GM19397 (cell line): Measurements from ENCODE around the gene MKLN1.
"Not testable (repeated sequence)": the region's sequence is repeated elsewhere in the genome, so short reads cannot be mapped to it uniquely, and the experiment has no call there.

Experiments
- ATAC-seq: cut with Tn5 transposase; IDR thresholded peaks from one replicate; pipeline ENCODE4 v1.9.1; 2021; ENCODE audit warnings: mild to moderate bottlenecking, moderate library complexity; ENCODE audit not compliant: unreplicated experiment

MKLN1 gene

DNA sequence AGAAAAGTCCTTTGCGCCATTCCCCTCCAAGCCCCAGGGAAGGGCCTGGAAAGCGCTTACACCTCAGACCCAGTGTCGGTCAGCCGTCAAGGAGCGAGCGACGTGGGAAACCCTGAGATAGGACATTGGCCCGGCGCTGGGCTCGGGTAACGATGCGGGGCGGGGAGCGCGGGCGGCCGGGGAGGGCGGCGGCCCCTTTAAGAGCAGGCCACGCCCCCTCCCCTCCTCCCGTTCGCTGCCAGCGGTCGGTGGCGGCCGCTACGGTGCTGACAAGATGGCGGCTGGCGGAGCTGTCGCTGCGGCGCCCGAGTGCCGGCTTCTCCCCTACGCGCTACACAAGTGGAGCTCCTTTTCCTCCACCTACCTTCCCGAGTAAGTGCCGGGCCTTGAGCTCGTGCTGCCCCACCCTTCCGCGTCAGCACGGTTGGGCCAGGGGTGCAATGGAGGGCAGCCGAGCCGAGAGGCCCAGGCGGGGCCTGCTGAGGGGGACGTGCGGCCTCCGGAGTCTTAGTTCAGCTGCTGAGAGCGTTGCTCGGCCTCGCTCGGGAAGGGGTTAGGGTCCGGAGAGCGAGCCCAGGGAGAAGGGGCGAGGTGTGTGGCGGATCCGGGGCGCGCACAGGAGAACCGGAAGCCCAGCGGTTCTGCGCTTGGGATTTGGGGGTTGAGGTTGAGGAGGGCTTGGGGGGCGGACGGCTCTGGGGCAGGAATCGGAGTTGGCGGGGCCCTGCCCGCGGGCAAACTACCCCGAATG lies at the start of gene MKLN1:
Gene MKLN1, plus strand, starts transcription at position 251 of the 751 bp plus-strand sequence. Its CDS starts 24 bp downstream, at position 275.
- ATAC-seq: peak; percentile 92

GRCh38 chr7:131279044-131279443 lies 48.6 kb upstream of the MKLN1 start:
- ATAC-seq: no peak

DNA sequence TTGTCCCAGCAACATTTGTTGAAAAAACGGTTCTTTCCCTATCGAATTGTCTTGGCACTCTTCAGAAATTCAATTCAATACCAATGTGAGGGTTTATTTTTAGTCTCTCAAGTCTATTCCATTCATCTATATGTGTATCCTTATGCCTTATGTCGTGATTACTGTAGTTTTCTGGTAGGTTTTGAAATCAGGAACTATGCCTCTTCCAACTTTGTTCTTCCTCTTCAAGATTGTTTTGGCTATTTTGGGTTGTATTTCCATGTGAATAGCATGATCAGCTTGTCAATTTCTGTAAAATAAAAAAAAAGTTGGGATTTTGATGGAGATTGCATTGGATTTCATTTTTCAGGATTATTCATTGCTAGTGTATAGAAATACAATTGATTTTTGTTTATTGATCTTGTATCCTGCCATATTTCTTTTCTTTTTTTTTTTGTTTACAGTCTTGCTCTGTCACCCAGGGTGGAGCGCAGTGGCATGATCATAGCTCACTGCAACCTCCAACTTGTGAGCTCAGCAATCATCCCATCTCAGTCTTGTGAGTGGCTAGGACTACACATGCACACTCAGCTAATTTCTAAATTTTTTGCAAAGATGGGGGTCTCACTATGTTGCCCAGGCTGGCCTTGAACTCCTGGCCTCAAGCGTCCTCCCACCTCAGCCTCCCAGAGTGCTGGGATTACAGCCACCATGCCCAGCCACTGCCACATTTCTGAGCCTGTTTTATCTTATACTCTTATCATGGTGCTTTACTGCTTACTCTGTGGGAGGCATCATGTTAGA lies 46.2 kb upstream of the MKLN1 start:
- ATAC-seq: no peak

GRCh38 chr7:131284702-131285419 lies 42.8 kb upstream of the MKLN1 start:
- no peak for ATAC-seq

- no peak for ATAC-seq
Observed at GRCh38 chr7:131285556-131285955, 42.1 kb upstream of the MKLN1 start.

GRCh38 chr7:131288450-131288849 lies 39.2 kb upstream of the MKLN1 start:
- ATAC-seq: no peak

DNA sequence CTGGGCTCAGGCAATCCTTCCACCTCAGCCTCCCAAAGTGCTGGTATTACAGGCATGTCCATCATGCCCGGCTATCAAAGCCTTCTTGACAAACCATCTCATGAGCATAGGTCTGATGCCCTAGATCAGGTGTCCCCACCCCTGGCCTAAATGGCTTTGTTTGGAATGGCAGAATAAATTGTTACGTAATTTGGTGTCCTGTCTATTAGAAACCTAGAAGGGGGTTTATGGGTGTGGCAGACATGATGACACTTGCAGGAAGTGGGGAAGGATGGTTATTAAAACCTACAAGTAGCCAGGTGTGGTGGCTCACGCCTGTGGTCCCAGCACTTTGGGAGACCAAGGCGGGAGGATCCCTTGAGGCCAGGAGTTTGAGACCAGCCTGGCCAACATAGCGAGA lies 38.6 kb upstream of the MKLN1 start:
- no peak for ATAC-seq

GRCh38 chr7:131292141-131292905 lies 35.4 kb upstream of the MKLN1 start:
- ATAC-seq: no peak

- ATAC-seq: no peak
Observed at GRCh38 chr7:131293018-131293417, 34.7 kb upstream of the MKLN1 start.

- no peak for ATAC-seq
Observed at GRCh38 chr7:131294553-131294952, 33.1 kb upstream of the MKLN1 start.

- ATAC-seq: no peak
Observed at GRCh38 chr7:131298608-131298992, 29.1 kb upstream of the MKLN1 start.

GRCh38 chr7:131299074-131299473 lies 28.6 kb upstream of the MKLN1 start:
- ATAC-seq: no peak

DNA sequence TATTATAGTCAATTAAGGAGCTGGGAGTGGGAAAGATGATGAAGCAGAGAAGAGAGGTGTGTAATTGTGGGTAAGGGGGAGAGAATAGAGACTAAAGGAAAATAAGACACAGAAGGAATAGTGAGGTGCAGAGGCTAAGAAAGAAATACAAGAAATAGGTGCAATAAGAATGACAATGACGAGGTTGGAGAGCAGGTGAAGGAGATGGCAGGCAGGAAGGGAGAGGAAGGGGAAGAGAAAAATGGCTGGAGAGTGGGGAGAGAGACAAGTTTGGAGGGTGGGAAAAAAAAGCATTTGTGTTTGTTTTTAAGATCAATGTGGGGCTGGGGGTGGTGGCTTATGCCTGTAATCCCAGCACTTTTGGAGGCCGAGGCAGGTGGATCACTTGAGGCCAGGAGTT lies 27.6 kb upstream of the MKLN1 start:
- ATAC-seq: no peak

GRCh38 chr7:131300572-131301466 lies 26.9 kb upstream of the MKLN1 start:
- ATAC-seq: no peak

GRCh38 chr7:131302446-131302845 lies 25.2 kb upstream of the MKLN1 start:
- ATAC-seq: no peak

DNA sequence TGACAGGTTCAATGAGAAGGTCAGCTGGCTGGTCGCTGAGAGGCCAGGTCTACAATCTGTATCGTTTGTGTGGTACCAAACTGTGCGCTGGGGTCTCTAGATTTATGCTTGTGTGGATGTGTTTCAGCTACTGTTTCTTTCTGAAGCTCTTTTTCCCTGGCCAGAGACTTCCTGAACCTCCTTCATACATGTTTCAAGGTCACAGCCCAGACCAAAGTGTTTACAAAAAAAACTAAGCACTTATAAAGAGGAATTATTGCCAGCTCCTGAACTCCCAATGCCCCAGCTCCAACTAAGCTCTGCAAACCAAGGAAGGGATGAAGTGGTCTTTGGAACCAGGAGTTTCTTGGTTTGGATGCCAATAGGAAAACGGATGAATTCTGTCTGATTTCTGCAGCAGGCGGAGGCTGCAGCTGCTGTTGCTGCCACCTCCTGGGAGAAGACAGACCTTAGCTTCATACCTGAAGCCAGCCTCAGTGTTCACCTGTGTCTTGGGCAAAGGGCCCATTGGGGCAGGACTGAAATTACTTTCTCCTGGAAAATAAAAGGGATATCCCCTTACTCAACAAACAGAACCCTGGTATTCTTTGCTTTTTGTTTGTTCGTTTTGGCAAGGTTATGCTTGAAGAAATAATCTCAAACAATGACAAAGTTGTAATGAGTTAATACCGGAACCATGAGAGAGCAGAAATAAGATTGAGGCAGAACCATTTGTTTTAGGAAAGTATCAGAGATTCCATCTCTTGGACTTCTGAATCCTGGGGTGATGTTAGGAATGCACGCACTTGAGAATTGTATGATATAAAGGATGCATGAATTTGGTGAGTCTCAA lies 24.6 kb upstream of the MKLN1 start:
- ATAC-seq: no peak

- no peak for ATAC-seq
Observed at GRCh38 chr7:131305152-131305551, 22.5 kb upstream of the MKLN1 start.

- ATAC-seq: not testable (repeated sequence)
Observed at GRCh38 chr7:131306041-131306440, 21.6 kb upstream of the MKLN1 start.

GRCh38 chr7:131306777-131307176 lies 20.9 kb upstream of the MKLN1 start:
- no peak for ATAC-seq
